HS-27A (cell line): ENCODE data around the gene ODAM.
"Not testable (repeated sequence)": the region's sequence is repeated elsewhere in the genome, so short reads cannot be mapped to it uniquely, and the experiment has no call there.

Source experiments
- DNase-seq: peaks from one replicate; pipeline ENCODE4 v3.0.0-alpha.2; 2012; ENCODE audit warnings: low read depth, missing footprints

Gene ODAM

GRCh38 chr4:70195425-70195824 lies at the start of gene ODAM:
Gene ODAM, plus strand, starts transcription at chr4:70195725. Its CDS starts 819 bp downstream, at chr4:70196544.
- no peak for DNase-seq

DNA sequence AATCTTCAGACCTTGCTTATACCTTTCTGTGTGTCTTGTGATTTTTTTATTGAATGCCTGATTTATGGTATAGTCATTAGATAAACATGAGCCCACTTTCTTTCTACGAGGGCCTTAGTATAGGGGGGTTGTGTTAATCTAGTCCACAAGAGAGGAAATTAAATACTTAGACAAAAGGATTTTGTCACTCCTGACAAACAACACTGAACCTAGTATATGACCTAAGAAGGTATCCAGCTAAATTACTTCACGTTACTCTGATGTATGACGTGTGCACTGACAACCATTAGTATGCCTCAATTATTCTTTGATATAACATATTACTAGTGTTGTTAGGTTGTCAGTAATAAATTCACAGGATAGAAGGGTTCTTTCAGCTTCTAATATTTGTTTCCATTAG lies 44.3 kb upstream of the ODAM start:
- no peak for DNase-seq

- no peak for DNase-seq
Observed at GRCh38 chr4:70152088-70152487, 43.4 kb upstream of the ODAM start.

- DNase-seq: no peak
Observed at GRCh38 chr4:70153937-70154336, 41.6 kb upstream of the ODAM start, which contains the start of gene PRR27. Gene PRR27, plus strand, starts transcription at chr4:70154237. Its CDS starts 139 bp downstream, at chr4:70154376.

- DNase-seq: no peak
Observed at GRCh38 chr4:70158576-70158975, 36.9 kb upstream of the ODAM start.

- no peak for DNase-seq
Observed at GRCh38 chr4:70177090-70177489, 18.4 kb upstream of the ODAM start.

- DNase-seq: no peak
Observed at GRCh38 chr4:70178075-70178660, 17.4 kb upstream of the ODAM start.

DNA sequence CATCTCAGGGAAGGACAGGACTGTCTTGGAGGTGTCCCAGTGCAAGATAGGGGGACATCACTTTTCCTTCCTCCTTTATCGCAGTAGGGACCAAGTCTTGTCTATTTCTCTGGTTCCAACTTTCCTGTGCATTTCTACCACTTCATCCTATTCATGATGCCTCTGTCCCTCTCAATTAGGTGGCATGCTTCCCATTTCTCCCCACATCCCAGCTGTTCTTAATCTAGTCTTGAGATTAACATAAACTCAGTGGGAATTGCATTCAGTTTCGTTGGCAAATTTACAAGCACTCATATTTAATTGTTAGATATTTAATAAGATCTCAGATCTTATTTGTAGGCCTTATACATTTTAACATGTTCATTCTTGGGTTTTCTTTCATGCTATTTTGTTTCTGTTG lies 15.7 kb upstream of the ODAM start:
- no peak for DNase-seq

- DNase-seq: no peak
Observed at GRCh38 chr4:70181864-70182263, 13.7 kb upstream of the ODAM start.

GRCh38 chr4:70182517-70183167 lies 12.9 kb upstream of the ODAM start:
- no peak for DNase-seq

GRCh38 chr4:70183168-70183939 lies 12.2 kb upstream of the ODAM start:
- no peak for DNase-seq

DNA sequence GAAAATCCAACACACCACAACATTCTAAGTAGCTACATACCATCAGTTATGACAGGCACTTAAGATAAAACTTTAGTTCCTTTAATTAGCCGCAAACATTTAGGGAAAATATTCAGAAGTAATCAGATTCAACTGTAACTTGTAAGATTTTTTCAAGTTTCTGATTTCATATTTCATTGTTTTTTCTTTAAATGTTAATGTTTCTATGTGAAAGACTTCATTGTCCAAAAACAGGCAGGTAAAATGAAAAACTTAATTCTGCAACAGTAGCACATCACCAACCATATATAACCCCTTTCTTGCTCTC lies 11.6 kb upstream of the ODAM start:
- DNase-seq: no peak

- no peak for DNase-seq
Observed at GRCh38 chr4:70187216-70187615, 8.3 kb upstream of the ODAM start.

GRCh38 chr4:70190579-70190978 lies 4.9 kb upstream of the ODAM start:
- DNase-seq: no peak

DNA sequence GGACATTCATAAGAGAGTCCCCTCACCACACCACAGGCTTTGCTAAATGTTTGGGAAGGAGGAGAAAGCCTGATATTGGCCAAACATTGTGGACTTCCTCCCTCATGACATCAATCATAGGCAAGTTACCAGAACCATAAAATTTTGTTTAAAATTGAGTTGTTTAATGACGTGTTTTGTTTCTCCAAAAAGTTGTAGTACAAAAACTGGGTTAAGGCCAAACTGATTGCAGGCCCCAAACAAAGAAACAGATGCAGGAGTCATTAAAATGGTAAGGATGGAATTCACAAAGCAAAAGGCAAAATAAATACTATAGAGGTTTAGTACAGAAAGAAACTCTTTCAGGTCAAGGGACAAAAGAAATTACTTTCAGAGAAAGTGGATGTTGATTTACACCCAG lies 3.9 kb upstream of the ODAM start:
- no peak for DNase-seq

- DNase-seq: no peak
Observed at GRCh38 chr4:70192895-70193294, 2.6 kb upstream of the ODAM start.

DNA sequence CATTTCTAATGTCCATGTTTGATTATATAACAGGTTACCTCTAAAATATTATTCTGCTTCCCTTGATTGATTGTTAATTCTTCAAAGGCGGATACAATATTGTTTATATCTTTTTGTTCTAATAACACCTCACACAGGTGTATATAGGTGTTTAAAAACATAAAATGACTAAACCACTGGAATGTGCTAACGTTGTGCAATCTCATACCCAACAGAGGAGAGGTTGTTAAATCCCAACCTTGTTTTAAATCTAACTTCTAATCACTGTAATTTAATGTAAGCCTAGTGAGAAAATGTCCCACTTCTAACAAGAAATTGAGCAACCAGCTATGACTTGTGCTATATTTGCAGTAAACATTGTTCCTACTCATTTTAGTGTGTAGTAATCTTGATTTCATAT lies 1.3 kb downstream of the ODAM start:
- no peak for DNase-seq

GRCh38 chr4:70197842-70198241 lies 2.3 kb downstream of the ODAM start:
- DNase-seq: no peak

DNA sequence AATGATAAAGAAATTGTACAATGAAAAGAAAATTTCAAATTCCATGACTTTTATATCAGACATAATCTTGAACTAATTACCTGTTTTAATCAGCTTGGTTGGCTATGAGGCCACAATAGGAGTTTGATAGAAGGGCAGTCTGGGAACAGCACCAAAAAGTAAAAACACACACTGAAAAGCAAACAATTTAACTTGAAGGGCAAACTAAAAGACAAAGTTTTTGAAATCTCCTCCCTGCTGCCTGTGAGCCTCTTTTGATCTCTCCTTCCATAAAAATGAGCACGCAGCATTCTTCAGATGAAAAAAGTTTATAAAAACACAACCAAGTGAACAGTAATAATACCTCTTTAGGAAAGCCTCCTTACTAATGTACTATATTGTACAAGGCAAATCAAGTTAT lies 8.1 kb downstream of the ODAM start:
- no peak for DNase-seq

DNA sequence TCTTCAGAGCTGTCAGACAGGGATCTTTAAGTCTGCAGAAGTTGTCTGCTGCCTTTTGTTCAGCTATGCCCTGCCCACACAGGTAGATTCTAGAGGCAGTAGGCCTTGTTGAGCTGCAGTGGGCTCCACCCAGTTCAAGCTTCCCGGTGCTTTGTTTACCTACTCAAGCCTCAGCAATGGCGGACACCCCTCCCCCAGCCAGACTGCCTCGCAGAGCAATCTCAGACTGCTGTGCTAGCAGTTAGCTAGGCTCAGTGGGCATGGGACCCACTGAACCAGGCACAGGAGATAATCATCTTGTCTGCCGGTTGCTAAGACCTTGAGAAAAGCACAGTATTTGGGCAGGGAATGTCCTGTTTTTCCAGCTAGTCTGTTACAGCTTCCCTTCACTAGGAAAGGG lies 17.2 kb downstream of the ODAM start:
- not testable (repeated sequence) for DNase-seq

DNA sequence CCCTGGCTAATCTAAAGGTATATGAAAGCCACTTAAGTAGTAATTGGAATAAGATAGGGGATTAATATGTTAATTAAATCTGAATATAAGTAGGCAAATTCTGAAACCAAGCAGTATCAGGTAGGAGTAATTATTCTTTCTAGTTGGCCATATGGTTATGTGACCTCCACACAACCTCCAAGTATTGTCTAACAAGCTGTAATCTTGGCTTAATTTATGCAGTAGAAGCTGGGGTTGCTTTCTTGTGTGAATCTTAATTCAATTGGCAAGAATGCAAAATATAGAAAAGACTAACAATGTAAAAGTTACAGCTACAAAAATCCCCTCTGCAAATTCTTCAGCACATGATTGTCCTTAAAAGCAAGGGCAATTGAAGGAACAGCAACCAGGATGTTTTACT lies 20.6 kb downstream of the ODAM start:
- not testable (repeated sequence) for DNase-seq

DNA sequence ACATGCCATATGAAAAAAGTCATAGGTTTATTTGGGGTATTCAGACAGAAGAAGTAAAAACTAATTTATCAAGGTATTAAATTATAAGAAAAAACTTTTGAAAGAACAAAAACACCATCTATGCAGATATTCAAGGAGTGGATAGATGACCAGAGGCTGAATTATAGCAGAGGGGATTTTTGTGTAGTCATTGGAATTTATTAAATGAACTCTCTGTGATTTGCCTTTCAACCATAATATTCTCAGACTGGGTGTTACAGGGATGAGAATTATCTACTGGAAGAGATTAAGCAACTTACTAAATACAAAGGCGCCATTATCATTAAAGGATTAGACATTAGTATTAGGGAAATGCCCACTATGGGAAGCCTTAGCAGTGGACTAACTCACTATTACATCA lies 21.0 kb downstream of the ODAM start:
- not testable (repeated sequence) for DNase-seq

DNA sequence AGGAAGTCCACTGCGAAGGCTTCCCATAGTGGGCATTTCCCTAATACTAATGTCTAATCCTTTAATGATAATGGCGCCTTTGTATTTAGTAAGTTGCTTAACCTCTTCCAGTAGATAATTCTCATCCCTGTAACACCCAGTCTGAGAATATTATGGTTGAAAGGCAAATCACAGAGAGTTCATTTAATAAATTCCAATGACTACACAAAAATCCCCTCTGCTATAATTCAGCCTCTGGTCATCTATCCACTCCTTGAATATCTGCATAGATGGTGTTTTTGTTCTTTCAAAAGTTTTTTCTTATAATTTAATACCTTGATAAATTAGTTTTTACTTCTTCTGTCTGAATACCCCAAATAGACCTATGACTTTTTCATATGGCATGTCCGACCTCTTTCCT lies 25.9 kb downstream of the ODAM start:
- not testable (repeated sequence) for DNase-seq
